Stimulated activated effector memory CD8-positive, alpha-beta T cell treated with anti-CD3 and anti-CD28 coated beads, Interleukin-12 subunit alpha, Interleukin-12 subunit beta, amount 100 ng/mL, for 72 hours (primary cell): ENCODE data around the gene KCNMB4.
A peak's percentile ranks its signal among the peaks of the same experiment; 100 is the strongest.
"Not testable (repeated sequence)": the region's sequence is repeated elsewhere in the genome, so short reads cannot be mapped to it uniquely, and the experiment has no call there.

Source experiments
- ATAC-seq: fragments of 150-1000 bp; cut with Tn5 transposase; 2 replicates; pipeline ENCODE4 v1.10.0; 2021
- DNase-seq, 2 donors: peaks; one replicate each; pipeline ENCODE4 v3.0.0; 2021 to 2022; ENCODE audit warnings: low spot score in 2 of 2
- H3K27ac Mint-ChIP-seq: one replicate; pipeline ENCODE4 v1.8.0; 2022; ENCODE audit warnings: mild to moderate bottlenecking, mixed read lengths
- H3K36me3 Mint-ChIP-seq: one replicate; pipeline ENCODE4 v1.8.0; 2022; ENCODE audit warnings: mild to moderate bottlenecking, mixed read lengths
- H3K4me1 Mint-ChIP-seq: one replicate; pipeline ENCODE4 v1.8.0; 2022; ENCODE audit warnings: mixed read lengths
- H3K4me3 Mint-ChIP-seq: one replicate; pipeline ENCODE4 v1.8.0; 2022; ENCODE audit warnings: mild to moderate bottlenecking, mixed read lengths
- H3K9me3 Mint-ChIP-seq: one replicate; pipeline ENCODE4 v1.8.0; 2022; ENCODE audit warnings: mixed read lengths

Gene KCNMB4

DNA sequence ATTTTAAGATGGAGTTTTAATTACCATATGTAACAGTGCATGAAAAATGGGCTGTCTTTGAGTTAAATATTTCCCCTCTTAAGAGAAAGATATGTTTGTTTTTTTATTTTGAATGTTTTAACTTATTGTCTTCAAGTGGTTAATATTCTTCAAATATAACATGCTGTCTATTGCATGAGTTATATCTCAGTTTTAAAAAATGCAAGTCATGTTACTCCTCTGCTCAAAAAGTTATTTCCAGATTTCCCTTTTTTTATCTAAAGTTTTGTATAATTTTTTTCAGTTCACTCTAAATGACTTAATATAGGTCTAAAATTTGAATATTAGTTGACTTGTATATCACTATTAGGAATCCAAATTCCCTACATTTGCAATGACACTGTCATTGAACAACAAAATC lies 5.9 kb upstream of the KCNMB4 start:
- no peak overlapping the region for H3K27ac Mint-ChIP-seq
- H3K4me1 Mint-ChIP-seq, result peaks cover 6% of the 10 kb centered on the region
- ATAC-seq (no peak), DNase-seq (no peak)
- H3K36me3 Mint-ChIP-seq, result peaks cover 6% of the 10 kb centered on the region
- H3K4me3 Mint-ChIP-seq, result no peak overlapping the region
- no peaks in the 10 kb centered on the region for H3K9me3 Mint-ChIP-seq

DNA sequence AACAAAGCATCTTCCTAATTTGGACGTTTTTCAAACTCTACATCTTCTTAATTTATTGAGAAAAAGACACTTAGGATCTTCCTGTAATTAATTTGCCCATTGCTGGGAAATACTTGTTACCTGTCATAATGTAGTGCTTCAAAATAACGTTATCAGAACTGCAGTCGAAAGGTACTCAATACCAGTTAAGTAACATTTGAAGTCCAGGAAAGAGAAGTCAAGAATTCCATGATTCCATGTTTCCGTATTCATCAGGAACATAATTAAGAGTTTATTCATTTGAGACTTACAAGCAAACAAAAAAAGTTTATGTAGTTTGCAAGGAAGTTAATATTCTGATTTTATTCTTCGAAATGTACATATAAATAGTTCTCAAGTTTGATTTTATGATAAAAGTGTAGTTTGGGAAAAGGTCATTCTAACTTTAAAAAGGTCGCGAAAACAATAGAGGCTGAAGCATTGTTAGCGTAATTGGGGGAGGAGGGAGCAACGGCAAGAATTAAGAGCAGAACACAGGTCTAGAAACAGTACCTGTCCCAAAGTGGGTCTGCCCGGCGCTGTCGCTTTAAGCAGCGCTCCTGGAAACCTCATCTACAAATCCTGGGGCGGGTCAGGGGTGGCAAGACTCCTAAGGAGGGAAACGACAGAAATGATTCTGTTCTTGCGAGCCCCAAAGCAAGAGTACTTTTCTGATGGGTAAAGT lies 1.2 kb upstream of the KCNMB4 start:
- Mint-ChIP-seq H3K36me3 (no peaks in the 10 kb centered on the region), H3K4me3 (peak overlapping the region; percentile 95), H3K27ac (no peak overlapping the region), H3K4me1 (peaks cover 19% of the 10 kb centered on the region), H3K9me3 (no peaks in the 10 kb centered on the region)
- DNase-seq, result no peak
- no peak for ATAC-seq

DNA sequence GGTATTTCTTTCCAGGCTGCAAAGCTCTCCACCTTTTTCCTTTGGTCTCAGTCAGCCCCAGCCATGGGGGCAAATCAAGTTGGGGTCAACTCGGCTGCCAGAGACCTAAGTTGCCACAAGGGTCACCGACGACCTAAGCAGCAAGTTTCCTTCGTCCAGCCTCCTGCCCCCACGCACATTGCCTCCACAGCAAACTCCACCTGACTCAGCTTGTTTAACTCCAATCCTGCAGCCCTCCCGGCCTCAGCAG lies 767 bp upstream of the KCNMB4 start:
- no peaks in the 10 kb centered on the region for H3K36me3 Mint-ChIP-seq
- no peaks in the 10 kb centered on the region for H3K9me3 Mint-ChIP-seq
- DNase-seq, result no peak
- peaks cover 19% of the 10 kb centered on the region for H3K4me1 Mint-ChIP-seq
- peak overlapping the region; percentile 95 for H3K4me3 Mint-ChIP-seq
- no peak overlapping the region for H3K27ac Mint-ChIP-seq
- no peak for ATAC-seq

DNA sequence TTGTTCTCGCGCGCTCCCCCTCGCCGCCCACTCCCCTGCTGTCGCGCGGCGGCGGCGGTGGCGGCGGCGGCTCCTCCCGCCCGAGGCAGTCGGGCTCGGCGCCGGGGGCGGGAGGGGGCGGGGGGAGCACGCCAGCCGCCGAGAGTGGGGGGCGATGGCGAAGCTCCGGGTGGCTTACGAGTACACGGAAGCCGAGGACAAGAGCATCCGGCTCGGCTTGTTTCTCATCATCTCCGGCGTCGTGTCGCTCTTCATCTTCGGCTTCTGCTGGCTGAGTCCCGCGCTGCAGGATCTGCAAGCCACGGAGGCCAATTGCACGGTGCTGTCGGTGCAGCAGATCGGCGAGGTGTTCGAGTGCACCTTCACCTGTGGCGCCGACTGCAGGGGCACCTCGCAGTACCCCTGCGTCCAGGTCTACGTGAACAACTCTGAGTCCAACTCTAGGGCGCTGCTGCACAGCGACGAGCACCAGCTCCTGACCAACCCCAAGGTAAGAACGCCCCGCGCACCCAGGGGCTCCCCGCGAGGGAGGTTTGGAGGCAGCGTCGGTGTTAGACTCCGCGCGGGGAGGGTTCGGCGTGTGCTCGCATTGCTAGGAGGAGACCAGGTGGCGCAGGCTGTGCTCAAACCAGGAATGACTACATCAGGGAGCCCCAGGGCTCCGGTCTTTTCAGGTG lies 629 bp downstream of the KCNMB4 start:
- Mint-ChIP-seq H3K36me3 (no peaks in the 10 kb centered on the region), H3K27ac (peak overlapping the region; percentile 56), H3K4me3 (peak overlapping the region; percentile 95), H3K9me3 (no peaks in the 10 kb centered on the region), H3K4me1 (peaks cover 19% of the 10 kb centered on the region)
- ATAC-seq (peak; percentile 75), DNase-seq (peak; percentile 29 to 64)

DNA sequence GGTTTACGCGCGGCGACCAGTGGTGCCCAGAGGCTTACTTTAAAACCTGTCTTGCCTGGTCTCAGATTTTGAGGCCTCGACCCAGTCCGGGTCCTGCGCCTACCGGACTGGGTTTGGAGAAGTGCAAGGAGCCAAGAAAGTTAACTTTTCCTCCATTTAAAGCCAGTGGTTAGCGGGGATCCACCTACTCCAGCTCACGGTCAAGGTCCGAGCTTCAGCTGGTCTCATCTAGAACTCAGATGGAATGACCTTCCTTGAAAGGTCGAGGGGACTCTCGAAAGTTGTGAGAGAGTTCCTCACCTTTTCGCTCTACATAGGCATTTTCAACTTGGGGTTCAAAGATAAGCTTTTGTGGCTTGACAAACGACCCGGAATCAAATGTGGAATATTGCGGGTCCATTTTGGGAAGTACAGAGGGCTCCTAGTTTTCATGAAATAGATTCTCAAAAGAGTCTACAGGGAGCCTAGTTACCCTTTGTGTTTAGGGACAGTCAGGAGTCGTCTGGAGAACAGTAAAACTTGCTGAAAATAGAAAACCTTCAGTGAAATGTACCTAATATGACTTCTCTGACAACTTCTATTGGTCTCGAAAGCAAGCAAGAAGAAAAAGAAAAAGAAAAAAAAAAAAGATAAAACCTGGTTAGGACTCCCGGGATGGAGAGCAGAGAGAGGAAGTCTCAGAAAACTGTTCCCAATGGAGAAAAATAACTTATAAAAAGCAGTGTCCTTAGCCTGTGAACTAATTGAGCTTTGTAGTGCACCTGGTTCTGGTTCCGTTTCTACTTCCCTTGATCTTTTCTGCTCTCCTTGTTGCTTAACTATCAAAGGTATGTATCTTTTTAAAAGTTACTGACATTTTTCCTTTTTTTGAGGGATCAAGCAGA lies 1.4 kb downstream of the KCNMB4 start:
- H3K4me1 Mint-ChIP-seq, result peaks cover 19% of the 10 kb centered on the region
- peak overlapping the region; percentile 56 for H3K27ac Mint-ChIP-seq
- H3K36me3 Mint-ChIP-seq, result no peaks in the 10 kb centered on the region
- ATAC-seq, result no peak
- no peaks in the 10 kb centered on the region for H3K9me3 Mint-ChIP-seq
- peak overlapping the region; percentile 95 for H3K4me3 Mint-ChIP-seq
- no peak for DNase-seq

DNA sequence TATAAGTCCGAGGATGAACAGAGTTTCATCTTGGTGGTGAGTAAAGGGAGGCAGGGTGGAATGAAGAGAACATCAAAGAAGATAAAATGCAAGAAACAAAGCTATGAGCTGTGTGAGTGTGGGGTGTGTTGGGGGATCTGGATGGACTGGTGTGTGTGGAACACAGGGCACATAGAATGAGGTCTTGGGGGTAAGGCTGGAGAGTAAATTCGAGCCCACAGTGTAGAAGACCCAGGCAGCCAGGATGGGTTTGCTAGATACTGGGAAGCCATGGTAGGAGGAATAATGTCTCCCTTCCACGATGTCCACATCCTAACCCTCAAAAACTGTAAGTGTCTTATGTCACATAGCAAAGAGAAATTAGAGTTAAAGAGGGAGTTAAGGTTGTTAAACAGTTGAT lies 6.8 kb downstream of the KCNMB4 start:
- Mint-ChIP-seq H3K4me1 (no peaks in the 10 kb centered on the region), H3K27ac (no peak overlapping the region), H3K36me3 (no peaks in the 10 kb centered on the region), H3K9me3 (no peaks in the 10 kb centered on the region), H3K4me3 (no peak overlapping the region)
- no peak for DNase-seq
- ATAC-seq, result no peak

DNA sequence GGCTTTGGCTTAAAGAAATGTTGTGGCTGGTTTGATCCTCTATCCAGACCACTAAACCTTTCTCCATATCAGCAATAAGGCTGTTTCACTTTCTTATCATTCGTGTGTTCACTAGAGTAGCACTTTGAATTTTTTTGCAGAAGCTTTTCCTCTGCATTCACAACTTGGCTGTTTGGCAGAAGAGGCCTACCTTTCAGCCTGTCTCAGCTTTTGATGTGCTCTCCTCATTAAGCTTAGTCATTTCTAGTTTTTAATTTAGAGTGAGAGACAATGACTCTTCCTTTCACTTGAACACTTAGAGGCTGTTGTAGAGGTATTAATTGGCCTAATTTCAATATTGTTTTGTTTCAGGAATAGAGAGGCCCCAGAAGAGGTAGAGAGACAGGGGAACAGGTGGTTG lies 13.8 kb downstream of the KCNMB4 start:
- ATAC-seq, result peak; percentile 71
- Mint-ChIP-seq H3K36me3 (no peaks in the 10 kb centered on the region), H3K4me3 (no peak overlapping the region)

DNA sequence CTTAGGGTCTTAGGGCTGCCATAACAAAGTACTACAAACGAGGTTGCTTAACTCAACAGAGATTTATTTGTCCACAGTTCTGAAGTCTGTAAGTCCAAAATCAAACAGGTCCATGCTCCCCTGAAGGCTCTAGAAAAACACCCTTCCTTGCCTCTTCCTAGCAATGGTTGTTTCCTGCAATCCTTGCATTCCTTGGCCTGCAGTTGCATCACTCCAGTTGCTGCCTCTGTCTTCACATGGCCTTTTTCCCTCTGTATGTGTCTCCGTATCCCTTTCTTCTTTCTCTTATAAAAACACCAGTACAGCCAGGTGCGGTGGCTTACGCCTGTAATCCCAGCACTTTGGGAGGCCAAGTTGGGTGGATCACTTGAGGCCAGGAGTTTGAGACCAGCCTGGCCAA lies 17.4 kb downstream of the KCNMB4 start:
- no peaks in the 10 kb centered on the region for H3K36me3 Mint-ChIP-seq
- no peak overlapping the region for H3K4me3 Mint-ChIP-seq
- H3K27ac Mint-ChIP-seq, result no peak overlapping the region
- no peaks in the 10 kb centered on the region for H3K4me1 Mint-ChIP-seq
- ATAC-seq (no peak), DNase-seq (no peak)
- peaks cover 2% of the 10 kb centered on the region for H3K9me3 Mint-ChIP-seq

More for the DNA sequence above, 13.8 kb downstream of the KCNMB4 start:
- Mint-ChIP-seq H3K27ac (no peak overlapping the region), H3K9me3 (peaks cover 2% of the 10 kb centered on the region), H3K4me1 (no peaks in the 10 kb centered on the region)
- DNase-seq, result no peak

DNA sequence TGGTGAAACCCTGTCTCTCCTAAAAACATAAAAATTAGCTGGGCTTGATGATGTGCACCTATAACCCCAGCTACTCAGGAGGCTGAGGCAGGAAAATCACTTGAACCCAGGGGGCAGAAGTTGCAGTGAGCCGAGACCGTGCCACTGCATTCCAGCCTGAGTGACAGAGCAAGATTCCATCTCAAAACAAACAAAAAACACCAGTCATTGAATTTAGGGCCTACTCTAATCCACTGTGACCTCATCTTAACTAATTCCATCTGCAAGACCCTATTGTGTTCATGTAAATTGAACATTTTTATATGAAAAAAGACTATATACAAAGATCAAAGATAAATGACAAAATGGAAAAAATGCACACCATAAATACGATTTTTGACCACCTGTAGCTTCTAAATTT lies 17.8 kb downstream of the KCNMB4 start:
- Mint-ChIP-seq H3K9me3 (peaks cover 2% of the 10 kb centered on the region), H3K4me1 (no peaks in the 10 kb centered on the region), H3K36me3 (no peaks in the 10 kb centered on the region), H3K4me3 (no peak overlapping the region), H3K27ac (no peak overlapping the region)
- ATAC-seq, result no peak
- no peak for DNase-seq

DNA sequence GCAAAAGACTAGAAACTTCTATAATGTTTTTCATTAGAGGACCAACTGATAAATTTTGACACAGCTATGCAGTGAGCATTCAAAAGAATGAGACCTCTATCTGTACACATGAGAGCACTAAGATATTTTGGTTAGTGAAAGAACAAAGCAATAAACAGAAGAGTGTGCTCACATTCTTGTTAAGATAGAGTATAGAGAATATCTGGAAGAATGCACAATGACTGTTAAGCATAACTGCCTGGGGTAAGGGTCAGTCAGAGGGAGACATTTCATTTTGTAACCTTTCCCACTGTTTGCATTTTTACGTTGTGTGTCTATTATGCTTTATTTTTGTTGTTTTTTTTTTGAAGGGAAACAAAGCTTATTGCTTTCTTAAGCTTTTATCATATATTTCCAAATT lies 20.7 kb downstream of the KCNMB4 start:
- Mint-ChIP-seq H3K9me3 (peaks cover 3% of the 10 kb centered on the region), H3K4me1 (no peaks in the 10 kb centered on the region), H3K36me3 (no peaks in the 10 kb centered on the region), H3K27ac (no peak overlapping the region), H3K4me3 (no peak overlapping the region)
- no peak for ATAC-seq
- DNase-seq, result no peak

DNA sequence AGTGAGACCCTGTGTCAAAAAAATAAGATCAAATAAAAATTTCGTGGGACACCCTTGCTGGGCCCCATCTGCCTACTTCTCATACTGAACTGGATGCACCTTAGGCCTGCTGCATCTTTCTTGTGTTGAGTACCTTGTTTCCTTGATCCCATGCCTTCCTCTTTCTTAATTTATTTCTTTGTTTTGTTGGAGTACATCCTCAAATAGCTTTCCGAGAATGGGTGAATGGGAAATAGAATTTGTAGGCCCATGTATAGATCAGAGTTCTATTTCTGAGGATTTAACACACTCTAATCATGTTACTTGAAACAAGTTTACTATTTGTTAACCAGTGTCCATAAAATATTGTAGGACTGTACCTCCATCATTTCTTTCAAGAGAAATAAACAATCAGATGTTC lies 23.6 kb downstream of the KCNMB4 start:
- H3K4me3 Mint-ChIP-seq, result no peak overlapping the region
- DNase-seq, result no peak
- H3K4me1 Mint-ChIP-seq, result no peaks in the 10 kb centered on the region
- H3K27ac Mint-ChIP-seq, result no peak overlapping the region
- no peak for ATAC-seq
- H3K9me3 Mint-ChIP-seq, result peaks cover 3% of the 10 kb centered on the region
- H3K36me3 Mint-ChIP-seq, result no peaks in the 10 kb centered on the region

DNA sequence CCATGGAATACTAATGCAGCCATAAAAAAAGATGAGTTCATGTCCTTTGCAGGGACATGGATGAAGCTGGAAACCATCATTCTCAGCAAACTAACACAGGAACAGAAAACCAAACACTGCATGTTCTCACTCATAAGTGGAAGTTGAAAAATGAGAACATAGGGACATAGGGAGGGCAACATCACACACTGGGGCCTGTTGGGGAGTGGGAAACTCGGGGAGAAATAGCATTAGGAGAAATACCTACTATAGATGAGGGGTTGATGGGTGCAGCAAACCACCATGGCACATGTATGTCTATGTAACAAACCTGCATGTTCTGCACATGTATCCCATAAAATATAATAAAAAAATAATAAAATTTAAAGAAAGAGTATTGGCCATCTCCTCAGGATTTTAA lies 26.5 kb downstream of the KCNMB4 start:
- not testable (repeated sequence) for H3K4me1 Mint-ChIP-seq, H3K27ac Mint-ChIP-seq, H3K4me3 Mint-ChIP-seq, H3K36me3 Mint-ChIP-seq, DNase-seq, ATAC-seq, H3K9me3 Mint-ChIP-seq

DNA sequence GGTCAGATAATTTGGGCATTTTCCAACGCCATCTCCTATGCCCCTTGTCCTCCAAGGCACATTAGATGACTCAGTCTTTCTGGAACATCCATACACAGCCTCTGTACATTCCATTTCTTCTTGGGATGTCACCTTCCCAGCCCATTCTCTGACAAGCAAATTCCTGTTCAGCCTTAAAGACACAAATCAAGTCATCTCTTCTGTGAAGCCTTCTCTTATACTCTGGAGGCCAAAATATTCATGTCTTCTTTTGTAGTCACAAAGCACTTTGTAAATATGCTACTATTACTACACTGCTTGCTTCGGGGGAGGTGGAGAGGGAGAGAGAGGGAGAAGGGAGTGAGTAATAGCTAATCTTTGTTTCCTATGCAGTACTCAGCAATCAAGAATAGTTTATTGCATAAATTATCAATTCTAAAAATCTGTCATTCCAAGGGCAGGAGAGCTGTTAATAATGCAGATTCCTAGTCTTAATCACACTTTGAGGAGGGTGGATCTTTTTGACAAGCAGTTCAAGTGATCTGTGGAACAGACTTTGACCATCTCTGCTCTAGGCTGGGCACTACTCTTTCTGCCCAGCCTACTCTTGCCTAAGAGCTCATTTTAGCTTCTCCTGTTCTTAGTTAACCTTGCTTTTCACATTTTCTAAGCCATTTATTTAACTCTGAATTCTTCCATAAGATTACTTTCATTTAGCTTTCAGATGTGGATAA lies 27.9 kb downstream of the KCNMB4 start:
- DNase-seq (no peak), ATAC-seq (no peak)
- H3K27ac Mint-ChIP-seq, result no peak overlapping the region
- H3K4me1 Mint-ChIP-seq, result no peaks in the 10 kb centered on the region
- no peaks in the 10 kb centered on the region for H3K36me3 Mint-ChIP-seq
- no peak overlapping the region for H3K4me3 Mint-ChIP-seq
- H3K9me3 Mint-ChIP-seq, result peaks cover 3% of the 10 kb centered on the region

DNA sequence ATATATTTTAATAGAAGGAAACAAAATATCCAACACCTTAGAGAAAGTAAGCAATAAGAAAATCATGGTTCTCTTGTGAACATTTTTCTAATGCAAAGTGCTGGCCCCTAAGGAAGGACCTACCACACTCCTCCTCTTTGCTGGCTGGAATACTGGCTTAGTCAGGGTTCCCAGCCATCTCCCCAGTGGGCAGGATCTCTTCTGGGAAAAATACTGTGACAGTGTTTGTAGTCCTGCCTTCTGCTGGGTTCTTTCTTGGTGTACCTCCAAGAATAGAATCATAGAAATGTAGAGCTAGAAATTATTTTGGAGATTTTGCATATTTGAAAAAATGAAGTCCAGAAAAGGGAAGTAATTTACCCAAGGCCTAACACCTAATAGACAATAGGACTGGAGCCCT lies 31.9 kb downstream of the KCNMB4 start:
- ATAC-seq, result no peak

DNA sequence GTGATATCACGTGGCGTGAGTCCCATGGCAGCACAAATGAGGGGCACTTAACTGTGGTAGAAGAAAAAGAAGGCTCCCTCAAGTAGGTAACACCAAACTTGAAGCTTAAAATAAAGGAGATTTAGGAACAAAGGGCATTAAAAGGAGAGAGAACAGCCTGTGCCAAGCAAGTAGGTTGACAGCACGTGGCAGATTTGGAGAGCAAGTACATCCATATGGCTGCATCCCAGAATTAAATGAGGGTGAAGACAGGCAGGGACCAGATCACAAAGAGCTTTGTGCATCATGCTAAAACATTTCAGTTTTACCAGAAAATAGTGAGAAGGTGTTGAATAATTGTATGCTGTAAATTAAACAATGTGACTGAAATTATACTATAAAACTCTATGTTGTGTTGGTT lies 32.8 kb downstream of the KCNMB4 start:
- no peak for DNase-seq
- no peak for ATAC-seq
- H3K4me3 Mint-ChIP-seq, result no peak overlapping the region
- H3K9me3 Mint-ChIP-seq, result no peaks in the 10 kb centered on the region
- H3K4me1 Mint-ChIP-seq, result no peaks in the 10 kb centered on the region
- H3K27ac Mint-ChIP-seq, result no peak overlapping the region
- no peaks in the 10 kb centered on the region for H3K36me3 Mint-ChIP-seq

More for the DNA sequence above, 31.9 kb downstream of the KCNMB4 start:
- no peaks in the 10 kb centered on the region for H3K9me3 Mint-ChIP-seq
- no peaks in the 10 kb centered on the region for H3K36me3 Mint-ChIP-seq
- no peak overlapping the region for H3K27ac Mint-ChIP-seq
- DNase-seq, result no peak
- H3K4me1 Mint-ChIP-seq, result no peaks in the 10 kb centered on the region
- no peak overlapping the region for H3K4me3 Mint-ChIP-seq
